ENCODE results near the gene BRCC3.
"Not testable (repeated sequence)": the region's sequence is repeated elsewhere in the genome, so short reads cannot be mapped to it uniquely, and the experiment has no call there.

GRCh38 chrX:155148166-155148565 lies 76.9 kb downstream of the BRCC3 start:
- not testable (repeated sequence) for TF ChIP-seq XRCC5 (optimal IDR thresholded peaks at IDR 0.05; ENCODE audit: low read length); TP53 (CRISPR knock-in tag; conservative IDR thresholded peaks at IDR 0.05); ATM (IDR thresholded peaks at IDR 0.05; ENCODE audit: borderline replicate concordance); NFATC3 (CRISPR knock-in tag; IDR thresholded peaks at IDR 0.05)

Measured in HepG2 (cell line).